ENCODE results near the gene SKI. TPM values are rescaled to one million over a fixed set of nuclear protein-coding genes. Genes with fewer than 3 reads are reported as not detected.
A peak's percentile ranks its signal among the peaks of the same experiment; 100 is the strongest.

The SKI gene
- total RNA-seq, 4 donors from 2014 or later = 35.3 to 54.0 (median 47.3) TPM

DNA sequence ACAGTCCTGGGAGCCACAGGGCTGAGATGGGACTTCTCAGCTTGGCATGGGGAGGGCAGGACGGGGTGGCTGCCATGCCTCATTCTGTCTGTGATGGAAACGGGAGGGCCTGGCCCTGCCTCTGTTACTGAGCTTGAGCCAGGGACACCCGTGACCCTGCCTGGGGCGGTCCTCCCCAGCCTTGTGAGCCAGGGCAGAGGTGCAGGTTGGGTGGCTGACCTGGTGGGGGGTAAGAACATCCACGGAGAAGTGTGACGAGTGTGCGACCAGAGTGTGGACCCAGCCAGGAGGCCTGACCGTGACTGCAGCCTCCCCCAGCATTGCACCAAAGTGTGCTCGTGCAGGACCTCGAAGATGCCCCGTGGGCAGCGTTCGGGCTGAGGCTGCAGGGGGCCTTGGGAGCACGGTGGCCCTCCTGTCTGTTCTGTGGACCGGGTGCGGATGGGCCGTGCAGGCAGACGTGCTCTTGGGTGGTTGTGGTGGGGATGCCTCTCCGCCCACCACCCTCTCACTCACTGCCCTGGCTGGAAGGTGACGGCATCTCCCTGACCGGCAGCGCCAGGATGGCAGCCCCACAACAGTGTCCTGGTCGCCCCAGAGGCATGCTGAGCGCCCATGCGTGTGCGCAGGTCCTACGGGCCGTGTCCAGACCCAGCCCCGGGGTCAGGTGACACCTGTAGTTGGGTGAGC lies 45.4 kb downstream of the SKI start:
- DNase-seq (ENCODE audit: low spot score) (no peak), ATAC-seq (ENCODE audit: low FRiP score) (no peak)
- TF ChIP-seq, protein P1, sequence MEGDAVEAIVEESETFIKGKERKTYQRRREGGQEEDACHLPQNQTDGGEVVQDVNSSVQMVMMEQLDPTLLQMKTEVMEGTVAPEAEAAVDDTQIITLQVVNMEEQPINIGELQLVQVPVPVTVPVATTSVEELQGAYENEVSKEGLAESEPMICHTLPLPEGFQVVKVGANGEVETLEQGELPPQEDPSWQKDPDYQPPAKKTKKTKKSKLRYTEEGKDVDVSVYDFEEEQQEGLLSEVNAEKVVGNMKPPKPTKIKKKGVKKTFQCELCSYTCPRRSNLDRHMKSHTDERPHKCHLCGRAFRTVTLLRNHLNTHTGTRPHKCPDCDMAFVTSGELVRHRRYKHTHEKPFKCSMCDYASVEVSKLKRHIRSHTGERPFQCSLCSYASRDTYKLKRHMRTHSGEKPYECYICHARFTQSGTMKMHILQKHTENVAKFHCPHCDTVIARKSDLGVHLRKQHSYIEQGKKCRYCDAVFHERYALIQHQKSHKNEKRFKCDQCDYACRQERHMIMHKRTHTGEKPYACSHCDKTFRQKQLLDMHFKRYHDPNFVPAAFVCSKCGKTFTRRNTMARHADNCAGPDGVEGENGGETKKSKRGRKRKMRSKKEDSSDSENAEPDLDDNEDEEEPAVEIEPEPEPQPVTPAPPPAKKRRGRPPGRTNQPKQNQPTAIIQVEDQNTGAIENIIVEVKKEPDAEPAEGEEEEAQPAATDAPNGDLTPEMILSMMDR (IDR thresholded peaks at IDR 0.05) = no peak

DNA sequence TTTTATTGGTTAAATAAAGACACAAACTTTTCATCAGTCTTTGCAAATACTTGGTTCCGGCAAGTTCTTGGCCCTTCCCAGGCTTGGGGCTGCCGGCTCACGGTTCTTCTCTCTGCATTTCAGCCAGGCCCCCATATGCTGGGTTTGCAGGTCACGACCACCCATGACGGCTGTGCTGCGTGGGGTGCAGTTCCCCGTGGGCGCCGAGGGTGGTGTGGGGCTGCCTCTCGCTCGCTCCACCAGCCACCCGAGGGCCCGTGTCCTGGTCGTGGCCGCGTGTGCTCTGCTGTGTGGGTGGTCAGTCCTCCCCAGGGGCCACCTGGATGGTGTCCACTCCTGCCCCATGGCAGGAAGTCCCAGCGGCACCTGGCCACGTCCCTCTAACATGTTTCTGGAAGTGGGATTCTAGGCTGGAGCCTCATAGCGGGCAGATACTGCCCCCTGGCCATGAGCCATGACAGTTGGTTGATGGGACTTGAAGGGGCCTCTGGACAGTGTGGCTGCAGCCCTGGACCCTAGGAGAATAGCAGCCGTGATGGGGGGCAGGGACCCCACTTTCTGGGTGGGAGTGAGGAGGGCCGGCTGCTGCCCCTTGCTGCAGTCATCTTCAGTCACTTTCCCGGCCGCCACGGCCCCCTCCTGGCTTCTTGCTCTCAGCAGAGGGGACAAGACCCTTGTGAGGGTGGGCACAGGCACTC lies 46.3 kb downstream of the SKI start:
- ATAC-seq (ENCODE audit: low FRiP score) (no peak), DNase-seq (ENCODE audit: low spot score) (no peak)
- TF ChIP-seq, protein P1 (IDR thresholded peaks at IDR 0.05) = no peak

DNA sequence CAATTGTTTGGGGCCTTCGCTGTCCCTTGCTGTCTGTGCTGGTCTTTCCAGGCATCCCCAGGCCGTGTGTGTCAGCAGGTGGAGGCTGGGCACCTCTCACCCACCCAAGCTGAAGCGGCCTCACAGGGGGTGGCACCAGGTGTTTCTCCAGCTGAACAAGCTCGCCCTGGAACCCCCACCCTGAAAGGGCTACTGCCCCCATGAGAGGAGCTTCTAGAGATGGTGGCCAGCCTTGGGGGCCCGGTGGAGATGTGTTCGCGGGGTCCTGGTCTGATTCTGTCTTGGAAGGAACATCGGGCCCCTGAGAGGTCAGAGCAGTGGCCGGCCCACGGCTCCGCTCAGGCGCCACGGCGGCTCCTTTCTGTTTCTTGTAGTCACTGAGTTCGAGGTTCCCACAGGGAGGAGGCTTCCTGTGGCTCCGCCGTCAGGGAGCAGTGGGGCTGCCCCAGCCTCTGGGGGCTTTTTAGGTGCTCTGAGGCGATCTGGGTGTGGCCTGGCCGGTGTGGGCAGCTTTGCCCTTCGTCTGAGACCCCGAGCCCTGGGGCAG lies 46.9 kb downstream of the SKI start:
- TF ChIP-seq, protein P1 (IDR thresholded peaks at IDR 0.05) = no peak
- ATAC-seq (ENCODE audit: low FRiP score) (no peak), DNase-seq (ENCODE audit: low spot score) (no peak)

DNA sequence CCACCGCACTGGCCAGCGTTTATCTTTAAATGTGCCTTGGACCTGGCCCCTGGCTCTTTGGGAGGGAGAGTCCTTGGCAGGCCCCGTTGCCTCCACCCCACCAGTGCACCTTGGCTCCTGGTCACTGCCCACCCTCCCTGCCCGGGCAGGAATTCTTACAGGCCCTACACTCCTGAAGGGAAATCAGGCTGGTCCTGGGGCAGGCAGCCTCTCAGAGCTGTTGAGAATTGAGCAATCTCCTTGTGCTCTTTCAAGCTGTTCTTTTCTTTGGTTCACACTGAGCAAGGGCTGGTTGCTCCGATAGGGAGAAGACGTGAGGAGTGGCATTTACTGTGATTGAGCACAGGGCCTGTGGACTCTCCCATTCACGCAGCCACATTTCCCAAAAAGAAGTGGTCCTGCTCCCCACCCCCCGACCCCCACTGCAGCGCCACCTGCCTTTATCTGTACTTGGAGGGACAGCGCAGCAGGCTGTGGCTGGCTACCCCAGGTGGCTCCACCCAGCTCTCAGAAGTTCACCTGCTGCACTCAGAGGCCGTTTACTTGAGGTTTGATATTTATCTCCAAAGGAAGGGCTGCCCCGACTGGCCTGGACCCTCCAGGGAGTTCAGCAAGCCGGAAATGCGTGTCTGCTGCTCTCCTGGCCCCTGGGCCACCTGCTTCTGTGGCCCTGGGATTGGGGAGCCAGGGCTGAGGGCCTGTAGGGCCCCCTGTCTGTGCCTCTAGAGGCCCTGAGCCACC lies 47.8 kb downstream of the SKI start:
- no peak for DNase-seq (ENCODE audit: low spot score)

DNA sequence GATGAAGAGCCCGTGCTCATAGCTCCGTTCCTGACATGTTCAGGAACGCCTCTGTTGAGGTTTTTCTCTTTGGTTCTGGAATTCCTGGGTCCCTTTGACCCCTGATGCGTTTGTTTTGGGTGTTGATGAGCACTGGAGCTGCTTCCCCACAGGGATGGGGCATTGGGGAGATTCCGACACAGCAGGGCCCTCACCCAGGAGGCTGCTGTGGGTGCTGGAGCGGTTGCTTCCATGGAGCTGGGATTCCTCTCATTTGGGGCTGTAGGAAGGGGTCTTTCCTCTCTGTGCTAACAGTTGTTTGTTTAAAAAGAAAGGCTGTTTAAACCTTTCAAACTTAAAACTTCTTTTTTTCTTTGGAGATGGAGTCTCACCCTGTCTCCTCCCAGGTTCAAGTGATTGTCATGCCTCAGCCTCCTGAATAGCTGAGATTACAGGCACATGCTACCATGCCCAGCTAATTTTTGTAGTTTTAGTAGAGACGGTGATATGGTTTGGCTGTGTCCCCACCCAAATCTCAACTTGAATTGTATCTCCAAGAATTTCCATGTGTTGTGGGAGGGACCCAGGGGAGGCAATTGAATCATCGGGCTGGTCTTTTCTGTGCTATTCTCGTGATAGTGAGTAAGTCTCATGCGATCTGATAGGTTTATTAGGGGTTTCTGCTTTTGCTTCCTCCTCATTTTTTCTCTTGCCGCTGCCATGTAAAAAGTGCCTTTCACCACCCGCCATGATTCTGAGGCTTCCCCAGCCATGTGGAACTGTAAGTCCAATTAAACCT lies 48.9 kb downstream of the SKI start:
- DNase-seq (ENCODE audit: low spot score) = no peak
- no peak for ATAC-seq (ENCODE audit: low FRiP score)
- TF ChIP-seq, protein P1 (IDR thresholded peaks at IDR 0.05) = no peak

More for the DNA sequence above, 47.8 kb downstream of the SKI start:
- TF ChIP-seq, protein P1 (IDR thresholded peaks at IDR 0.05) = no peak
- peak; percentile 65 for ATAC-seq (ENCODE audit: low FRiP score)

DNA sequence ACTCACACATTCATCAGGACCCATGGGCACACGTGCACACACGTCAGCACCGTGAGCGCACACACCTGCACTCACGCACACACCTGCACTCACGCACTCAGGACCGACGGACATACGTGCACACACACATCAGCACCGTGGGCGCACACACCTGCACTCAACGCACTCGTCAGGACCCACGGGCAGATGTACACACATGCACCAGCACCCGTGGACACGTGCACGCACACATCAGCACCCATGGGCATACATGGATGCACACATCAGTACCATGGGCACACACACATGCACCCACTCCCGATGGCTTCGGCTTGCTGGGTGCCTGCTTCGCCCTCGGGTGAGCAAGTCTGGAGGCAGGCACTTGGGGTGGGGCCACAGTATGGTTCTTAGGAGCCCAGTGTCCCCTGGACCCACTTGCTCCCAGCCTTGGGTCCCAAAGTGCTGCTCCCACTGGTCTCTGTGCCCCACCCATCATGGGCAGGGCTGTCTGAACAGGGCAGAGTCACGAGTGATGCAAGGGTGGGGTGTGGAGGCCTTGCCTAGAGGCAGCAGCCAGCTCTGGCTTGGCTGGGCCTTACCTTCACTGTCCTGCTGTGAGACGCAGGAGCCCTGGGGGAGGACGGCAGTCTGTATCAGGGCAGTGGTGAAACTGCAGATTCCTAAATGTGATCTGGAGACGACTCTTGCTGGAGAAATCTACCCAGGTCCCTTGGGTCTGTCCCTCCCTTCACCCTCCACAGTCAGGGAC lies 49.8 kb downstream of the SKI start:
- no peak for DNase-seq (ENCODE audit: low spot score)
- TF ChIP-seq, protein P1 (IDR thresholded peaks at IDR 0.05) = no peak
- ATAC-seq (ENCODE audit: low FRiP score) = no peak

Measured in omental fat pad (tissue), 4 donors.